GM12878 (cell line): ENCODE measurements around the gene PITPNC1. TPM values are rescaled to one million over a fixed set of nuclear protein-coding genes. Genes with fewer than 3 reads are reported as not detected.

Source experiments
- ATAC-seq: fragments of 200-7000 bp; cut with Tn5 transposase; 3 replicates; pipeline ENCODE4 v1.9.1; 2020; ENCODE audit warnings: mild to moderate bottlenecking, moderate library complexity
- BruUV-seq: library from RNA; stranded (reverse); fragments of 400-500 nt; replicated peaks from 2 replicates; lab custom pipeline; 2021; lab: Mats Ljungman, UMichigan
- CTCF ChIA-PET: fragments of 300-600 bp; sonication (Branson Sonifier 250); formaldehyde crosslinking; extraction: SDS; loops from one replicate; lab custom pipeline; 2021; ENCODE audit warnings: inconsistent platforms; lab: Yijun Ruan, JAX
- POLR2A ChIA-PET: fragments of 350-600 bp; formaldehyde crosslinking; extraction: SDS; loops from one replicate; lab custom pipeline; 2021; ENCODE audit warnings: inconsistent platforms; lab: Charles Lee
- RAD21 ChIA-PET: fragments of 300-600 bp; sonication (Branson Sonifier 250); formaldehyde crosslinking; loops from one replicate; lab custom pipeline; 2023; ENCODE audit warnings: antibody characterized with exemption; ENCODE audit not compliant: unreplicated experiment; lab: Charles Lee
- SMC1A ChIA-PET: fragments of 300-600 bp; sonication (Branson Sonifier 250); formaldehyde crosslinking; loops from one replicate; lab custom pipeline; 2023; ENCODE audit not compliant: unreplicated experiment, uncharacterized antibody; lab: Charles Lee
- DNase-seq: peaks from one replicate; pipeline ENCODE4 v3.0.0-alpha.2; 2011; ENCODE audit warnings: low read depth, low spot score
- FAIRE-seq: peaks from 3 replicates; lab custom pipeline; 2011; peaks lifted over from hg19 to GRCh38; lab: Jason Lieb, UNC
- H2AFZ ChIP-seq: 2 replicates; pipeline ENCODE4 v1.6.0; 2011; ENCODE audit warnings: low read depth, low read length, control low read depth; ENCODE audit not compliant: control insufficient read depth
- H3K27ac ChIP-seq: 2 replicates; pipeline ENCODE4 v1.5.1; 2011; ENCODE audit warnings: control low read depth; ENCODE audit not compliant: control insufficient read depth, insufficient read depth
- H3K27me3 ChIP-seq, 2 experiments: replicated peaks in 1 of 2; 2 replicates each; pipeline versions ENCODE4 v1.6.0 to v1.6.1; 2011; ENCODE audit warnings: low read length in 1 of 2; ENCODE audit not compliant: control insufficient read depth in 2 of 2, insufficient read depth in 2 of 2
- H3K36me3 ChIP-seq, 2 experiments: 2 replicates each; pipeline ENCODE4 v1.5.1; 2011; ENCODE audit warnings: low read length in 1 of 2; ENCODE audit not compliant: control insufficient read depth in 2 of 2, insufficient read depth in 2 of 2
- H3K4me1 ChIP-seq: 2 replicates; pipeline ENCODE4 v1.6.1; 2011; ENCODE audit warnings: mild to moderate bottlenecking, low read length, moderate library complexity, mixed read lengths; ENCODE audit not compliant: control insufficient read depth, insufficient read depth
- H3K4me2 ChIP-seq: 2 replicates; pipeline ENCODE4 v1.6.0; 2011; ENCODE audit warnings: control low read depth; ENCODE audit not compliant: control insufficient read depth, insufficient read depth
- H3K4me3 ChIP-seq: fragments of 200-600 bp; sonication (generic); 2 replicates; pipeline ENCODE4 v1.5.1; 2016
- H3K79me2 ChIP-seq: 2 replicates; pipeline ENCODE4 v1.6.0; 2011; ENCODE audit warnings: low read length; ENCODE audit not compliant: control insufficient read depth, insufficient read depth
- H3K9ac ChIP-seq: 2 replicates; pipeline ENCODE4 v1.8.0; 2011; ENCODE audit warnings: low read length, control low read depth, mixed read lengths; ENCODE audit not compliant: control insufficient read depth, insufficient read depth
- H3K9me3 ChIP-seq: replicated peaks from 3 replicates; pipeline ENCODE4 v1.5.1; 2011; ENCODE audit warnings: mild to moderate bottlenecking, low read length; ENCODE audit not compliant: control insufficient read depth, insufficient read depth
- H4K20me1 ChIP-seq: 2 replicates; pipeline ENCODE4 v1.6.0; 2011; ENCODE audit not compliant: control insufficient read depth, insufficient read depth
- BMI1 ChIP-seq: fragments of 450-650 bp; IDR thresholded peaks from 2 replicates; pipeline ENCODE4 v1.6.1; 2016; ENCODE audit warnings: mild to moderate bottlenecking, moderate library complexity, borderline replicate concordance
- CBFB ChIP-seq: IDR thresholded peaks from 2 replicates; pipeline ENCODE4 v1.6.1; 2016; ENCODE audit warnings: antibody characterized with exemption, low read depth
- CBX5 ChIP-seq: sonication (generic); IDR thresholded peaks from 2 replicates; pipeline ENCODE4 v1.6.1; 2016; ENCODE audit warnings: low read depth, moderate library complexity, mild to moderate bottlenecking, inconsistent platforms
- CEBPB ChIP-seq, 2 experiments: fragments of 150-350 bp in 1 of 2; IDR thresholded peaks; 2 replicates each; pipeline ENCODE4 v1.6.1; 2012 to 2014; ENCODE audit warnings: low read depth in 2 of 2, low read length in 2 of 2, borderline replicate concordance in 1 of 2, inconsistent platforms in 1 of 2
- CREB1 ChIP-seq: IDR thresholded peaks from 2 replicates; pipeline ENCODE4 v1.6.1; 2012; ENCODE audit warnings: low read depth, mild to moderate bottlenecking, inconsistent platforms
- DPF2 ChIP-seq: fragments of 450-650 bp; IDR thresholded peaks from 2 replicates; pipeline ENCODE4 v1.6.1; 2017; ENCODE audit warnings: mild to moderate bottlenecking
- FOXM1 ChIP-seq: IDR thresholded peaks from 2 replicates; pipeline ENCODE4 v1.6.1; 2012; ENCODE audit warnings: low read depth, mild to moderate bottlenecking, inconsistent platforms, low read length, moderate library complexity
- GABPA ChIP-seq: IDR thresholded peaks from 2 replicates; pipeline ENCODE4 v1.6.1; 2014; ENCODE audit warnings: antibody characterized with exemption, low read depth, mild to moderate bottlenecking, inconsistent platforms
- MYC ChIP-seq: IDR thresholded peaks from 2 replicates; pipeline ENCODE4 v1.6.1; 2011; ENCODE audit warnings: mild to moderate bottlenecking, low read length, moderate library complexity, inconsistent platforms; ENCODE audit not compliant: insufficient read depth, insufficient replicate concordance, insufficient read length, severe bottlenecking
- NFIC ChIP-seq: IDR thresholded peaks from 2 replicates; pipeline ENCODE4 v1.6.1; 2012; ENCODE audit warnings: low read depth, mild to moderate bottlenecking, inconsistent platforms, low read length, moderate library complexity
- RAD51 ChIP-seq: fragments of 450-650 bp; IDR thresholded peaks from 2 replicates; pipeline ENCODE4 v1.6.1; 2016; ENCODE audit warnings: moderate library complexity, mild to moderate bottlenecking, inconsistent platforms
- RUNX3 ChIP-seq: IDR thresholded peaks from 2 replicates; pipeline ENCODE4 v1.6.1; 2012; ENCODE audit warnings: low read length, inconsistent platforms
- SRF ChIP-seq, 2 experiments: IDR thresholded peaks; 2 replicates each; pipeline ENCODE4 v1.6.1; 2011; ENCODE audit warnings: low read depth in 2 of 2, low read length in 2 of 2, mild to moderate bottlenecking in 1 of 2, moderate library complexity in 1 of 2
- SUPT20H ChIP-seq: IDR thresholded peaks from 2 replicates; pipeline ENCODE4 v1.6.1; 2011; ENCODE audit warnings: low read depth, mild to moderate bottlenecking, low read length, moderate library complexity, borderline replicate concordance; ENCODE audit not compliant: control insufficient read depth
- WGBS: methylation state at CpG from one replicate; pipeline ENCODE4 v1.1.6; 2016; ENCODE audit warnings: low lambda C conversion rate; ENCODE audit not compliant: insufficient replicate concordance, insufficient coverage; ENCODE audit errors: missing lambda C conversion rate; 5-methylcytosine and 5-hydroxymethylcytosine counted together
- in situ Hi-C: fragments of 300-500 bp; cut with MboI; formaldehyde crosslinking; loops from 9 replicates; pipeline ENCODE4 v1.14.3; 2018; ENCODE audit warnings: mixed read lengths
- intact Hi-C: fragments of 100-400 bp; cut with micrococcal nuclease; formaldehyde crosslinking; loops from one replicate; pipeline ENCODE4 v1.14.2; 2022; ENCODE audit not compliant: unreplicated experiment
- polyA plus RNA-seq, 11 experiments: library from polyadenylated mRNA; depleted of rRNA in 4 of 11; unstranded in 6 of 11; stranded (reverse) in 5 of 11; fragments of >200 nt; fragmentation: Nextera tagmentation in 4 of 11; fragmentation: Illumina TruSeq in 1 of 11; extraction: Ambion mirVana in 4 of 11; extraction: Trizol in 1 of 11; gene quantifications; 1 replicate in 1 of 11; 2 replicates in 10 of 11; pipeline versions ENCODE4 v1.2.1 to v1.2.3, GENCODE V29; 2011 to 2016; ENCODE audit warnings: inconsistent platforms in 2 of 11, missing spikeins in 2 of 11, low read depth in 1 of 11
- total RNA-seq, 4 experiments: library from RNA; depleted of rRNA in 3 of 4; stranded (reverse); fragments of >200 nt in 3 of 4; fragmentation: Illumina TruSeq in 1 of 4; extraction: Trizol in 1 of 4; gene quantifications; 2 replicates each; pipeline versions ENCODE4 v1.2.1 to v1.2.3, GENCODE V29; 2013 to 2021
- TF ChIP-seq, protein P1 (sequence below): fragments of 450-650 bp; IDR thresholded peaks from 2 replicates; pipeline ENCODE4 v1.6.1; 2016; ENCODE audit warnings: mild to moderate bottlenecking
- TF ChIP-seq, protein P2 (sequence below): fragments of 450-650 bp; IDR thresholded peaks from 2 replicates; pipeline ENCODE4 v1.6.1; 2017; ENCODE audit warnings: low read depth, mild to moderate bottlenecking, moderate library complexity

Gene PITPNC1
- total and polyA plus RNA-seq, 10 of the 15 experiments (the other 5 are each of a cell fraction or from before 2014, with no cell fraction given): 12.2 to 62.4 (median 47.3) TPM

DNA sequence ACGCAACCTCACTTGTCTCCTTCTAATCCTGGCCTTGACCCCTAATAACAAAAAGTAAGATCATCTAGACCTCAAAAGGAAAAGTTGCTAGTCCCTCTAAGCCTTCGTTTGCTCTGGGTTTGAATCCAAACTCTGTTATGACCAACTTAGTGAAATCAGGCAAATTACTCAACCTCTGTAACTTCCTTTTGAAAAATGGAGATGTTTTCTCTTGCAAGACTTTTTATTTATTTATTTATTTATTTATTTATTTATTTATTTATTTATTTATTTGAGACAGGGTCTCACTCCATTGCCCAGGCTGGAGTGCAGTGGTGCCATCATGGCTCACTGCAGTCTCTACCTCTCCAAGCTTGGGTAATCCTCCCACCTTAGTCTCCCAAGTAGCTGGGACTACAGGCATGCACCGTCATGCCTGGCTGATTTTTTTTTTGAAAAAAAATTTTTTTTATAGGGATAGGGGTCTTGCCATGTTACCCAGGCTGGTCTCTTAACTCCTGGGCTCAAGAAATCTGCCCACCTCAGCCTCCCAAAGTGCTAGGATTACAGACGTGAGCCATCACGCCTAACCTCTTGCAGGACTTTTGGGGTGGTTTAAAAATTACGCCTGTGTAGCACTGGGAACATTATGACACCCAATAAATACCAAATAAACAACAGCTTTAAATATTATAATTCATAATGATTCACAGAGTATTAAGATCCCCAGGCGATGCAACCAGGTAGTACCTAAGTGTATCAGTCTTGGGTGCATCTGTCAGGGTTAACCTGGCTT lies 63.4 kb downstream of the PITPNC1 start (continued):
- TF ChIP-seq, protein P1, sequence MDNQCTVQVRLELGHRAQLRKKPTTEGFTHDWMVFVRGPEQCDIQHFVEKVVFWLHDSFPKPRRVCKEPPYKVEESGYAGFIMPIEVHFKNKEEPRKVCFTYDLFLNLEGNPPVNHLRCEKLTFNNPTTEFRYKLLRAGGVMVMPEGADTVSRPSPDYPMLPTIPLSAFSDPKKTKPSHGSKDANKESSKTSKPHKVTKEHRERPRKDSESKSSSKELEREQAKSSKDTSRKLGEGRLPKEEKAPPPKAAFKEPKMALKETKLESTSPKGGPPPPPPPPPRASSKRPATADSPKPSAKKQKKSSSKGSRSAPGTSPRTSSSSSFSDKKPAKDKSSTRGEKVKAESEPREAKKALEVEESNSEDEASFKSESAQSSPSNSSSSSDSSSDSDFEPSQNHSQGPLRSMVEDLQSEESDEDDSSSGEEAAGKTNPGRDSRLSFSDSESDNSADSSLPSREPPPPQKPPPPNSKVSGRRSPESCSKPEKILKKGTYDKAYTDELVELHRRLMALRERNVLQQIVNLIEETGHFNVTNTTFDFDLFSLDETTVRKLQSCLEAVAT: no peak
- TF ChIP-seq BMI1 (no peak), SUPT20H (no peak), CEBPB (IDR thresholded peaks at IDR 0.05; ENCODE audit: borderline replicate concordance in 1 of 2, low read depth in 2 of 2, low read length in 2 of 2) (no peak), DPF2 (no peak), CBX5 (no peak)

DNA sequence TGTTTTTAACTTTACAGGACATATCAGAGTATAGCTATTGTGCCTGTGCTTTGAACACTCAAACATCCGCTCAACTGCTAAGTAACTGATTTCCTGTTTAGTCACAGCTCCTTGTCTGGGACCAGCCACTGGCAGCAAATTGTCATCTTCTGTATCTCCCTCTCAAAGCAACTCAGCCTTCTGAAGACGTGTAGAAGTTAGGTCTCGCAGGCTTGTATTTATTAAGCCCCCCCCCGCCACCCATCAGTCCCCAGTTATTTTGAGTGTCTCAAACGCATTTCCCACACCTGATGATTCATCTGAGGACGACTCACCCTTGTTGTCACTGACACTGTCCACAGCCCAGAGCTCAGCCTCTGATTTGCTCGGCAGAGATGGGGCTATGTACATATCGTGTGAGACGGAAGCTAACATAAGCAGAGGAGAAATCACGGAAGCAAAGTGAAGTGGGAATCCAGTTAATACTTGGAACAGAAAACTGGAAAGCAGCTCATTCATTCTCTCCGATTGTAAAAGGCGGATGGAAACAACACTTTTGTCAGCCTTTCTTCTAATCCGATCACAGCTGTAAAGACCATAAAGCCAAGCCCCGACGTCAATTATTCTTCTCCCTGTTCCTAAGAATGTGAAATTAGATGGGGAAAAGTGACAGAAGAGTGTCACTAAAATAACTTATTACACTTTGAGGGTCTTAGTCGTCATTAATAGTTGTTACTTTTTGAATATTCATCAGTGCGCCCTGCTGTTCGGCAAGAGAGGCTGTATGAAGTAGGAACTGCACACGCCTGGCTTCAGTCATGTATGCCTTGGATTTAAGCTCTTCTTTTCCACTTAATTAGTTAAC lies 64.2 kb downstream of the PITPNC1 start:
- ChIA-PET RAD21 (interaction anchor here (0.7 kb wide), 2 partner anchors 62 to 279 kb away, joined by 3 read pairs; no protein-coding TSS in a partner anchor), SMC1A (interaction anchor here (0.8 to 1.8 kb wide), 11 partner anchors 8 to 43 kb away, joined by 3 to 8 read pairs (median 4); no protein-coding TSS in a partner anchor), CTCF (interaction anchor here (0.7 to 1.7 kb wide), 6 partner anchors 10 to 277 kb away, joined by 3 to 7 read pairs (median 4); no protein-coding TSS in a partner anchor), POLR2A (interaction anchor here (0.7 to 1.4 kb wide), 2 partner anchors 10 to 12 kb away, joined by 3 read pairs; no protein-coding TSS in a partner anchor)
- no TSS peak for BruUV-seq
- H3K79me2 ChIP-seq: peaks cover 20% of the 10 kb centered on the region
- intact Hi-C loops (no loop called here), in situ Hi-C loops (loop anchor here (25.0 kb wide), 1 partner anchor 729 kb away; no protein-coding TSS in a partner anchor)
- peak overlapping the region; percentile 71 for H2AFZ ChIP-seq
- no peak overlapping the region for H3K4me3 ChIP-seq
- DNase-seq (no peak), ATAC-seq (peak; percentile 76), FAIRE-seq (no peak)
- peaks cover 9% of the 10 kb centered on the region for H3K4me1 ChIP-seq
- peak overlapping the region; percentile 30; the same call in 1 of the 2 replicates for H3K4me2 ChIP-seq
- WGBS: 17% methylated on average over 19 of the region's 19 CpGs
- no peaks in the 10 kb centered on the region; the same call in 2 of the 3 replicates for H3K9me3 ChIP-seq
- peak overlapping the region; percentile 61 for H3K27ac ChIP-seq
- no peak overlapping the region; the same call in 1 of the 2 replicates for H3K9ac ChIP-seq
- H3K36me3 ChIP-seq: peaks cover 0 to 9% of the 10 kb centered on the region in 2 experiments; a peak in 1 of 4 replicates
- H3K27me3 ChIP-seq: no peaks in the 10 kb centered on the region
- H4K20me1 ChIP-seq: no peaks in the 10 kb centered on the region
- TF ChIP-seq RAD51: no peak
- 0 out of 4 replicates have a peak, but pooled peaks of 1 of the 2 experiments have one; percentile 27 for TF ChIP-seq SRF (IDR thresholded peaks at IDR 0.05; ENCODE audit: low read depth in 2 of 2, low read length in 2 of 2)
- TF ChIP-seq RUNX3: peak; percentile 39; the same call in 1 of the 2 replicates
- TF ChIP-seq CREB1: peak; percentile 30; the same call in 1 of the 2 replicates
- 0 out of 2 replicates have a peak, but pooled peaks have one; percentile 43 for TF ChIP-seq FOXM1
- TF ChIP-seq MYC: no peak
- TF ChIP-seq NFIC: peak; percentile 31; the same call in 1 of the 2 replicates
- TF ChIP-seq GABPA: no peak
- TF ChIP-seq CBFB: peak; percentile 53; the same call in 1 of the 2 replicates
- peak; percentile 53; the same call in 1 of the 2 replicates for TF ChIP-seq CBX5
- TF ChIP-seq, protein P2, sequence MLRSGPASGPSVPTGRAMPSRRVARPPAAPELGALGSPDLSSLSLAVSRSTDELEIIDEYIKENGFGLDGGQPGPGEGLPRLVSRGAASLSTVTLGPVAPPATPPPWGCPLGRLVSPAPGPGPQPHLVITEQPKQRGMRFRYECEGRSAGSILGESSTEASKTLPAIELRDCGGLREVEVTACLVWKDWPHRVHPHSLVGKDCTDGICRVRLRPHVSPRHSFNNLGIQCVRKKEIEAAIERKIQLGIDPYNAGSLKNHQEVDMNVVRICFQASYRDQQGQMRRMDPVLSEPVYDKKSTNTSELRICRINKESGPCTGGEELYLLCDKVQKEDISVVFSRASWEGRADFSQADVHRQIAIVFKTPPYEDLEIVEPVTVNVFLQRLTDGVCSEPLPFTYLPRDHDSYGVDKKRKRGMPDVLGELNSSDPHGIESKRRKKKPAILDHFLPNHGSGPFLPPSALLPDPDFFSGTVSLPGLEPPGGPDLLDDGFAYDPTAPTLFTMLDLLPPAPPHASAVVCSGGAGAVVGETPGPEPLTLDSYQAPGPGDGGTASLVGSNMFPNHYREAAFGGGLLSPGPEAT: no peak
